Measurements from ENCODE around the gene IGSF1. TPM values are rescaled to one million over a fixed set of nuclear protein-coding genes. Genes with fewer than 3 reads are reported as not detected.

The IGSF1 gene
- 9.3 TPM for total RNA-seq

GRCh38 chrX:131288738-131289511 lies at the start of gene IGSF1:
Gene IGSF1 (minus strand): TSS chrX:131289306. CDS start chrX:131286674, 2,632 bp downstream.

Other genes with a start within 250 kb of the IGSF1 start
- 36.8 TPM for gene ARHGAP36, start 231.0 kb downstream of the IGSF1 start, total RNA-seq